K562 (cell line): Measurements from ENCODE around the gene NEDD4L. TPM values are rescaled to one million over a fixed set of nuclear protein-coding genes. Genes with fewer than 3 reads are reported as not detected.

ENCODE experiments used
- ATAC-seq: fragments of 200-7000 bp; cut with Tn5 transposase; 3 replicates; pipeline ENCODE4 v1.9.1; 2020; ENCODE audit warnings: moderate library complexity
- BruUV-seq: library from RNA; stranded (reverse); fragments of 400-500 nt; replicated peaks from 2 replicates; lab custom pipeline; 2021; lab: Mats Ljungman, UMichigan
- CTCF ChIA-PET: fragments of 300-600 bp; formaldehyde crosslinking; extraction: SDS; loops from one replicate; lab custom pipeline; 2021; ENCODE audit warnings: low intra/inter-chr PET ratio; lab: Yijun Ruan, JAX
- POLR2A ChIA-PET: fragments of 300-600, 350-650 bp; sonication (Branson Sonifier 250); formaldehyde crosslinking; extraction: SDS; loops from one replicate; lab custom pipeline; 2021; ENCODE audit warnings: antibody characterized with exemption, inconsistent platforms; lab: Yijun Ruan, JAX
- DNase-seq, 4 experiments: peaks; one replicate each; pipeline versions ENCODE4 v3.0.0 to v3.0.0-alpha.2; 2011 to 2018; ENCODE audit warnings: low spot score in 3 of 4, mixed read lengths in 3 of 4; ENCODE audit errors: extremely low read depth in 1 of 4
- FAIRE-seq: peaks from 2 replicates; lab custom pipeline; 2011; peaks lifted over from hg19 to GRCh38; lab: Jason Lieb, UNC
- H2AFZ ChIP-seq: 2 replicates; pipeline ENCODE4 v1.6.0; 2011; ENCODE audit warnings: low read depth, low read length, control low read depth, inconsistent platforms
- H3K27ac ChIP-seq: fragments of 200-600 bp; 3 replicates; pipeline ENCODE4 v1.8.0; 2011; ENCODE audit warnings: low read depth, mild to moderate bottlenecking, control low read depth, inconsistent platforms, low read length, moderate library complexity, mixed read lengths; ENCODE audit errors: extremely low read depth
- H3K27me3 ChIP-seq, 2 experiments: fragments of 300-600 bp in 1 of 2; 2 replicates in 1 of 2; 3 replicates in 1 of 2; pipeline versions ENCODE4 v1.6.0 to v1.8.0; 2011; ENCODE audit warnings: inconsistent platforms in 2 of 2, low read length in 2 of 2, mild to moderate bottlenecking in 1 of 2, mixed read lengths in 1 of 2, moderate library complexity in 1 of 2; ENCODE audit not compliant: control insufficient read depth in 2 of 2, insufficient read depth in 2 of 2
- H3K36me3 ChIP-seq: fragments of 300-600 bp; 3 replicates; pipeline ENCODE4 v1.8.0; 2011; ENCODE audit warnings: mild to moderate bottlenecking, low read length, inconsistent platforms; ENCODE audit not compliant: control insufficient read depth, insufficient read depth
- H3K4me1 ChIP-seq, 2 experiments: fragments of 200-600 bp in 1 of 2; replicated peaks in 1 of 2; 2 replicates in 1 of 2; 3 replicates in 1 of 2; pipeline versions ENCODE4 v1.5.1 to v1.8.0; 2011; ENCODE audit warnings: inconsistent platforms in 2 of 2, low read length in 2 of 2, mild to moderate bottlenecking in 1 of 2, mixed read lengths in 1 of 2, moderate library complexity in 1 of 2; ENCODE audit not compliant: control insufficient read depth in 2 of 2, insufficient read depth in 2 of 2
- H3K4me2 ChIP-seq: 2 replicates; pipeline ENCODE4 v1.6.1; 2011; ENCODE audit warnings: low read length, control low read depth, inconsistent platforms, mixed read lengths; ENCODE audit not compliant: insufficient read depth
- H3K4me3 ChIP-seq: fragments of 200-600 bp; sonication (generic), shearing (Covaris generic); 2 replicates; pipeline ENCODE4 v1.5.1; 2016; ENCODE audit warnings: control low read depth, inconsistent platforms
- H3K79me2 ChIP-seq: fragments of 200-600 bp; 3 replicates; pipeline ENCODE4 v1.8.0; 2011; ENCODE audit warnings: low read length, inconsistent platforms; ENCODE audit not compliant: control insufficient read depth, insufficient read depth
- H3K9ac ChIP-seq, 2 experiments: 2 replicates each; pipeline versions ENCODE4 v1.6.0 to v1.6.1; 2011; ENCODE audit warnings: low read depth in 2 of 2, low read length in 2 of 2, control low read depth in 1 of 2, inconsistent platforms in 1 of 2, mild to moderate bottlenecking in 1 of 2, mixed read lengths in 1 of 2; ENCODE audit not compliant: insufficient read depth in 1 of 2
- H3K9me1 ChIP-seq: one replicate; pipeline ENCODE4 v1.6.0; 2011; ENCODE audit warnings: inconsistent platforms, mild to moderate bottlenecking, low read length, moderate library complexity; ENCODE audit not compliant: control insufficient read depth, insufficient read depth
- H3K9me3 ChIP-seq: replicated peaks from 2 replicates; pipeline ENCODE4 v1.5.1; 2011; ENCODE audit warnings: low read depth, low read length, inconsistent platforms; ENCODE audit not compliant: control insufficient read depth, insufficient read depth
- H4K20me1 ChIP-seq: replicated peaks from 2 replicates; pipeline ENCODE4 v1.6.1; 2011; ENCODE audit warnings: low read length, inconsistent platforms, mixed read lengths; ENCODE audit not compliant: control insufficient read depth, insufficient read depth
- BRCA1 ChIP-seq, 2 experiments: fragments of 450-650 bp in 1 of 2; sonication (generic) in 1 of 2; formaldehyde crosslinking in 1 of 2; IDR thresholded peaks; 2 replicates each; pipeline versions ENCODE4 v1.5.0 to v1.6.1; 2017 to 2020; ENCODE audit warnings: mild to moderate bottlenecking in 1 of 2, missing genetic modification reagents in 1 of 2
- CBX2 ChIP-seq: fragments of 200-600 bp; sonication (generic); IDR thresholded peaks from one replicate; pipeline ENCODE4 v1.6.1; 2012; ENCODE audit warnings: mild to moderate bottlenecking, low read length, inconsistent platforms; ENCODE audit not compliant: insufficient read depth, poor library complexity, severe bottlenecking
- ELF1 ChIP-seq: fragments of 200-800 bp; sonication (Bioruptor generic); IDR thresholded peaks from 2 replicates; pipeline ENCODE4 v1.6.1; 2016; ENCODE audit warnings: missing genetic modification characterization, missing compliant biosample characterization
- FOXP4 ChIP-seq: sonication (generic); formaldehyde crosslinking; IDR thresholded peaks from 2 replicates; pipeline ENCODE4 v1.8.0; 2022; ENCODE audit warnings: mild to moderate bottlenecking, missing genetic modification reagents, borderline replicate concordance
- HBP1 ChIP-seq: fragments of 450-650 bp; formaldehyde crosslinking; IDR thresholded peaks from 2 replicates; pipeline ENCODE4 v1.4.0; 2022; ENCODE audit warnings: missing genetic modification characterization
- HNRNPL ChIP-seq: fragments of 200-400 bp; formaldehyde crosslinking; IDR thresholded peaks from 2 replicates; pipeline ENCODE4 v1.6.1; 2017; ENCODE audit warnings: low read depth, mild to moderate bottlenecking, low read length
- RBM39 ChIP-seq: fragments of 200-400 bp; formaldehyde crosslinking; optimal IDR thresholded peaks from 2 replicates; pipeline ENCODE3; 2018; ENCODE audit warnings: low read depth, low read length
- SMARCB1 ChIP-seq: IDR thresholded peaks from 2 replicates; pipeline ENCODE4 v1.6.1; 2011; ENCODE audit warnings: improper control_type of control experiment, low read depth; ENCODE audit not compliant: insufficient read length
- TCF15 ChIP-seq: fragments of 250-450 bp; sonication (Bioruptor Pico); IDR thresholded peaks from 2 replicates; pipeline ENCODE4 v1.8.0; 2022; ENCODE audit warnings: moderate library complexity, mild to moderate bottlenecking, inconsistent platforms
- U2AF2 ChIP-seq: fragments of 200-400 bp; formaldehyde crosslinking; optimal IDR thresholded peaks from 2 replicates; pipeline ENCODE3; 2017; ENCODE audit warnings: low read depth, mild to moderate bottlenecking, low read length
- ZBTB12 ChIP-seq: fragments of 250-450 bp; sonication (Bioruptor Pico); IDR thresholded peaks from 2 replicates; pipeline ENCODE4 v1.4.0; 2020
- ZNF175 ChIP-seq: fragments of 200-800 bp; sonication (Bioruptor generic); IDR thresholded peaks from 2 replicates; pipeline ENCODE4 v1.6.1; 2016; ENCODE audit warnings: low read depth, mild to moderate bottlenecking, missing genetic modification characterization, missing compliant biosample characterization
- ZNF212 ChIP-seq: fragments of 450-650 bp; formaldehyde crosslinking; IDR thresholded peaks from 2 replicates; pipeline ENCODE4 v1.4.0; 2020; ENCODE audit warnings: mild to moderate bottlenecking
- ZNF561 ChIP-seq: fragments of 450-650 bp; formaldehyde crosslinking; conservative IDR thresholded peaks from 2 replicates; pipeline ENCODE4 v1.4.0; 2020; ENCODE audit warnings: mild to moderate bottlenecking, moderate library complexity
- WGBS: fragments of 100-300 bp; shearing (Covaris generic); methylation state at CpG from one replicate; pipeline ENCODE4 v1.1.6; 2016; ENCODE audit warnings: low coverage, mixed read lengths; ENCODE audit not compliant: insufficient coverage; ENCODE audit errors: missing lambda C conversion rate; 5-methylcytosine and 5-hydroxymethylcytosine counted together
- in situ Hi-C: fragments of 300-500 bp; cut with MboI; formaldehyde crosslinking; loops from 4 replicates; pipeline ENCODE4 v1.15.0; 2018; ENCODE audit warnings: inconsistent platforms, mixed read lengths
- intact Hi-C: fragments of 100-400 bp; cut with micrococcal nuclease; formaldehyde crosslinking; loops from 2 replicates; pipeline ENCODE4 v1.14.2; 2022
- polyA plus RNA-seq, 8 experiments: library from polyadenylated mRNA; depleted of rRNA in 4 of 8; stranded (reverse) in 5 of 8; unstranded in 3 of 8; fragments of >200 nt; fragmentation: Nextera tagmentation in 2 of 8; fragmentation: Illumina TruSeq in 1 of 8; extraction: Ambion mirVana in 2 of 8; extraction: Trizol in 1 of 8; gene quantifications; 2 replicates each; pipeline versions ENCODE4 v1.2.1 to v1.2.3, GENCODE V29; 2011 to 2014; ENCODE audit warnings: inconsistent platforms in 1 of 8, missing spikeins in 1 of 8
- total RNA-seq, 7 experiments: library from RNA; depleted of rRNA in 6 of 7; stranded (reverse); fragments of >200 nt in 6 of 7; fragmentation: Illumina TruSeq in 2 of 7; extraction: Trizol in 2 of 7; gene quantifications; 2 replicates each; pipeline versions ENCODE4 v1.2.1 to v1.2.3, GENCODE V29; 2011 to 2021; ENCODE audit warnings: low replicate concordance in 1 of 7

NEDD4L gene
- total and polyA plus RNA-seq, 9 of the 15 experiments (the other 6 are each of a cell fraction or from before 2014, with no cell fraction given) = 8.1 to 33.4 (median 19.9) TPM

DNA sequence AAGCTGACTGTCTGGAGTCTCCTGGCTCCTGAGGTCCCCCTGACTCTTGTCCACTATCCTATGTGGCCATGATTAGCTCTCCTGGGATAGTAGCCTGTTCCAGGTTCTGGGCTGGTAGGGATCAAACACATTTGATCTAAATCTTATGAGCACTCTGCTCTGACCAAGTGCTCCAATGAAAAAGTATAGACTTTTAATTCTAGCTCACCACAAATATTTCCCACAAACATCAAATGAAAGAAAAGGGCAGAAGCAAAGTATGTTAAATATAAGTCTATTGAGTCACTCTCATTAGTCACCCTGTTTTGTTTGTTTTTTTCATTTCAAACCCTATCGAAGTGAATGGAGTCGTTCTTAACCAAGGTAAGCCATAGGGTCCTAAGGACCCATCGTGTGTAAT is 39.7 kb upstream of the NEDD4L start:
- DNase-seq = no peak
- no peak for TF ChIP-seq HBP1
- TF ChIP-seq U2AF2 = no peak
- no peak for TF ChIP-seq BRCA1 (IDR thresholded peaks at IDR 0.05)
- TF ChIP-seq BRCA1 (CRISPR knock-in tag; IDR thresholded peaks at IDR 0.05) = no peak
- TF ChIP-seq HNRNPL = no peak
- no peak for TF ChIP-seq ZBTB12 (CRISPR knock-in tag)
- TF ChIP-seq ZNF212 = no peak
- no peak for TF ChIP-seq ELF1 (tag)
- no peak for TF ChIP-seq ZNF561
- TF ChIP-seq CBX2 = no peak
- no peak for TF ChIP-seq RBM39
- TF ChIP-seq FOXP4 (CRISPR knock-in tag) = no peak
- no peak for TF ChIP-seq ZNF175 (CRISPR knock-in tag)
- TF ChIP-seq TCF15 (CRISPR knock-in tag) = no peak
- TF ChIP-seq SMARCB1 = no peak

More for the DNA sequence above, 39.7 kb upstream of the NEDD4L start:
- no peak overlapping the region for H2AFZ ChIP-seq
- H3K27me3 ChIP-seq = no peaks in the 10 kb centered on the region
- FAIRE-seq (no peak), ATAC-seq (no peak)
- intact Hi-C loops = no loop called here
- no peaks in the 10 kb centered on the region for H3K4me1 ChIP-seq
- H3K9me1 ChIP-seq = no peaks in the 10 kb centered on the region
- no peaks in the 10 kb centered on the region for H4K20me1 ChIP-seq
- no peak overlapping the region for H3K4me3 ChIP-seq
- H3K36me3 ChIP-seq = no peaks in the 10 kb centered on the region
- no peak overlapping the region for H3K4me2 ChIP-seq
- H3K9ac ChIP-seq = no peak overlapping the region
- H3K9me3 ChIP-seq = no peaks in the 10 kb centered on the region
- no peaks in the 10 kb centered on the region for H3K79me2 ChIP-seq
- ChIA-PET CTCF (no interaction called here), POLR2A (no interaction called here)
- BruUV-seq = no TSS peak
- no peak overlapping the region for H3K27ac ChIP-seq
- in situ Hi-C loops = no loop called here
- WGBS = 28% methylated on average over 3 of the region's 3 CpGs
